IMR-90 (cell line): Measurements from ENCODE around the gene NTRK2. TPM values are rescaled to one million over a fixed set of nuclear protein-coding genes. Genes with fewer than 3 reads are reported as not detected.

Experiments used
- ATAC-seq: fragments of 200-7000 bp; cut with Tn5 transposase; 2 replicates; pipeline ENCODE4 v1.9.1; 2020; ENCODE audit warnings: low read depth, mild to moderate bottlenecking, moderate library complexity
- BruUV-seq: library from RNA; stranded (reverse); fragments of 400-500 nt; replicated peaks from 2 replicates; lab custom pipeline; 2021; lab: Mats Ljungman, UMichigan
- CTCF ChIA-PET: fragments of 300-600 bp; formaldehyde crosslinking; extraction: SDS; loops from one replicate; lab custom pipeline; 2021; ENCODE audit warnings: antibody characterized with exemption; lab: Yijun Ruan, JAX
- POLR2A ChIA-PET: fragments of 300-600 bp; sonication (Branson Sonifier 250); formaldehyde crosslinking; loops from one replicate; lab custom pipeline; 2022; ENCODE audit warnings: antibody characterized with exemption; ENCODE audit not compliant: unreplicated experiment; lab: Charles Lee
- DNase-seq: peaks from one replicate; pipeline ENCODE4 v3.0.0; 2013
- H2AFZ ChIP-seq: replicated peaks from 2 replicates; pipeline ENCODE3; 2013; ENCODE audit warnings: low read length, mild to moderate bottlenecking; ENCODE audit not compliant: poor library complexity
- H2AK5ac ChIP-seq: 2 replicates; pipeline ENCODE4 v1.6.1; 2013; ENCODE audit warnings: low read depth, low read length, inconsistent platforms
- H2AK9ac ChIP-seq: replicated peaks from 2 replicates; pipeline ENCODE3; 2013; ENCODE audit warnings: mild to moderate bottlenecking, low read depth, low read length, moderate library complexity; ENCODE audit not compliant: poor library complexity
- H2BK120ac ChIP-seq: 2 replicates; pipeline ENCODE4 v1.6.1; 2013; ENCODE audit warnings: low read depth, low read length, inconsistent platforms
- H2BK15ac ChIP-seq: 3 replicates; pipeline ENCODE4 v1.6.1; 2013; ENCODE audit warnings: low read depth, low read length, inconsistent platforms
- H2BK20ac ChIP-seq: 2 replicates; pipeline ENCODE4 v1.6.1; 2013; ENCODE audit warnings: low read depth, mild to moderate bottlenecking, inconsistent platforms, low read length, moderate library complexity
- H2BK5ac ChIP-seq: 2 replicates; pipeline ENCODE4 v1.6.1; 2013; ENCODE audit warnings: mild to moderate bottlenecking, low read depth, low read length, inconsistent platforms; ENCODE audit not compliant: poor library complexity, severe bottlenecking
- H3K14ac ChIP-seq: replicated peaks from 2 replicates; pipeline ENCODE4 v1.6.1; 2013; ENCODE audit warnings: low read depth, low read length, inconsistent platforms
- H3K18ac ChIP-seq: 2 replicates; pipeline ENCODE4 v1.6.1; 2013; ENCODE audit warnings: low read depth, low read length, control low read depth
- H3K23ac ChIP-seq: 2 replicates; pipeline ENCODE4 v1.6.1; 2013; ENCODE audit warnings: low read depth, low read length, inconsistent platforms
- H3K27ac ChIP-seq: 2 replicates; pipeline ENCODE4 v1.5.1; 2013; ENCODE audit warnings: mild to moderate bottlenecking, control low read depth, low read length; ENCODE audit not compliant: insufficient read depth
- H3K27me3 ChIP-seq: 2 replicates; pipeline ENCODE4 v1.6.1; 2013; ENCODE audit warnings: low read length; ENCODE audit not compliant: control insufficient read depth, insufficient read depth
- H3K36me3 ChIP-seq: 2 replicates; pipeline ENCODE4 v1.6.1; 2013; ENCODE audit warnings: low read length, mixed read lengths; ENCODE audit not compliant: control insufficient read depth, insufficient read depth
- H3K4ac ChIP-seq: 2 replicates; pipeline ENCODE4 v1.6.1; 2013; ENCODE audit warnings: low read depth, low read length, inconsistent platforms
- H3K4me1 ChIP-seq: 2 replicates; pipeline ENCODE4 v1.6.1; 2013; ENCODE audit warnings: low read length, mixed read lengths; ENCODE audit not compliant: control insufficient read depth, insufficient read depth
- H3K4me2 ChIP-seq: 2 replicates; pipeline ENCODE4 v1.6.1; 2013; ENCODE audit warnings: low read depth, mild to moderate bottlenecking, control low read depth, low read length, moderate library complexity
- H3K4me3 ChIP-seq: 2 replicates; pipeline ENCODE4 v1.5.1; 2013; ENCODE audit warnings: low read depth, mild to moderate bottlenecking, control low read depth, low read length, moderate library complexity; ENCODE audit not compliant: insufficient read depth
- H3K56ac ChIP-seq: 2 replicates; pipeline ENCODE4 v1.6.1; 2013; ENCODE audit warnings: low read length, inconsistent platforms; ENCODE audit not compliant: insufficient read depth; ENCODE audit errors: extremely low read depth
- H3K79me1 ChIP-seq, 2 experiments: 2 replicates each; pipeline ENCODE4 v1.6.1; 2013; ENCODE audit warnings: low read length in 2 of 2, inconsistent platforms in 1 of 2, low read depth in 1 of 2
- H3K9ac ChIP-seq: 2 replicates; pipeline ENCODE4 v1.6.1; 2013; ENCODE audit warnings: low read depth, low read length, control low read depth
- H3K9me1 ChIP-seq: 2 replicates; pipeline ENCODE4 v1.6.1; 2013; ENCODE audit warnings: low read length, inconsistent platforms; ENCODE audit not compliant: insufficient read depth
- H3K9me3 ChIP-seq: 2 replicates; pipeline ENCODE4 v1.6.1; 2013; ENCODE audit warnings: low read length; ENCODE audit not compliant: control insufficient read depth, insufficient read depth
- H4K20me1 ChIP-seq: 2 replicates; pipeline ENCODE4 v1.6.1; 2013; ENCODE audit warnings: low read length, inconsistent platforms; ENCODE audit not compliant: insufficient read depth
- H4K5ac ChIP-seq: 2 replicates; pipeline ENCODE4 v1.6.1; 2013; ENCODE audit warnings: mild to moderate bottlenecking, low read depth, low read length, control low read depth
- H4K8ac ChIP-seq, 2 experiments: 2 replicates each; pipeline ENCODE4 v1.6.1; 2013; ENCODE audit warnings: low read depth in 2 of 2, low read length in 2 of 2, control low read depth in 1 of 2, inconsistent platforms in 1 of 2
- H4K91ac ChIP-seq: 2 replicates; pipeline ENCODE4 v1.6.1; 2013; ENCODE audit warnings: low read depth, low read length, inconsistent platforms; ENCODE audit not compliant: insufficient read depth
- CEBPB ChIP-seq: IDR thresholded peaks from 2 replicates; pipeline ENCODE4 v1.6.1; 2012; ENCODE audit warnings: low read depth, low read length, improper control_type of control experiment
- NFE2L2 ChIP-seq: fragments of 150-350 bp; IDR thresholded peaks from 2 replicates; pipeline ENCODE4 v1.6.1; 2016; ENCODE audit warnings: low read depth, mild to moderate bottlenecking, low read length
- RAD21 ChIP-seq: IDR thresholded peaks from 2 replicates; pipeline ENCODE4 v1.6.1; 2012; ENCODE audit warnings: low read length, improper control_type of control experiment
- RFX5 ChIP-seq: IDR thresholded peaks from 2 replicates; pipeline ENCODE4 v1.8.0; 2012; ENCODE audit warnings: low read depth, mild to moderate bottlenecking, low read length, moderate library complexity
- WGBS, 2 experiments: methylation state at CpG; one replicate each; pipeline versions ENCODE4 v1.1.5 to v1.1.7; 2013; ENCODE audit warnings: missing lambda C conversion rate in 2 of 2; ENCODE audit not compliant: insufficient read length in 1 of 2; ENCODE audit errors: extremely low coverage in 2 of 2; 5-methylcytosine and 5-hydroxymethylcytosine counted together
- dilution Hi-C: fragments of 300-500 bp; cut with HindIII; formaldehyde crosslinking; loops from one replicate; pipeline ENCODE4 v1.14.3; 2018; ENCODE audit warnings: low sequenced_read_pairs; ENCODE audit not compliant: unreplicated experiment
- in situ Hi-C: fragments of 300-500 bp; cut with MboI; formaldehyde crosslinking; loops from 3 replicates; pipeline ENCODE4 v1.14.3; 2019; ENCODE audit warnings: low sequenced_read_pairs, inconsistent platforms, mixed read lengths
- intact Hi-C: fragments of 100-400 bp; cut with micrococcal nuclease; formaldehyde crosslinking; loops from 2 replicates; pipeline ENCODE4 v1.10.0; 2022
- polyA plus RNA-seq, 3 experiments: library from polyadenylated mRNA; depleted of rRNA; stranded (reverse); fragments of >200 nt; gene quantifications; 2 replicates each; pipeline ENCODE4 v1.2.3, GENCODE V29; 2012; ENCODE audit warnings: low replicate concordance in 1 of 3
- total RNA-seq: library from RNA; depleted of rRNA; stranded (reverse); fragments of >200 nt; gene quantifications from 2 replicates; pipeline ENCODE4 v1.2.3, GENCODE V29; 2012

NTRK2 gene
- total and polyA plus RNA-seq, 2 of the 4 experiments (the other 2 are of a cell fraction), result under 0.01 to 0.02 TPM

DNA sequence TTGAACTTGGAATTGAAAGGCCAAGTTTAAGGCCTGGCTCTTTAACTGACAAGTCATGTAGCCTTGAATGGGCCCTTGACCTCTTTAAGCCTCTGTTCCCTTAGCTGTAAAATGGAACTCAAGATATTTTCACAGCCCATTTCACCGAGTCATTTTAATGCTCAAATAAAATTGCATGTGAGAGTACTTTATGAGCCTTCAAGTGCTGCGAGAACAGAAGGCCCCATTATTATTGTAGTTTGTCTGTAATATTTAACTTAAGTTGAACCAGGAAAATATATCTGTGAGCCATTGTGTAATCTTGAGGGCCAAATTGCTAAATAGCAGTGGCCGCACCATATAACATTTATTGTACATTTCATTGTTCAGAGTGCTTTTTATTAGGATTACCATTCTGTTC lies 249.9 kb downstream of the NTRK2 start:
- H2BK20ac ChIP-seq, result no peak overlapping the region
- intact Hi-C loops, result no loop called here
- H2BK5ac ChIP-seq, result no peak overlapping the region
- H4K8ac ChIP-seq, result no peak overlapping the region
- in situ Hi-C loops, result no loop called here
- H3K23ac ChIP-seq, result no peak overlapping the region
- H3K4me2 ChIP-seq, result no peak overlapping the region
- H4K5ac ChIP-seq, result no peak overlapping the region
- H3K4me1 ChIP-seq, result no peaks in the 10 kb centered on the region
- H3K27me3 ChIP-seq, result no peaks in the 10 kb centered on the region
- H3K9ac ChIP-seq, result no peak overlapping the region
- TF ChIP-seq RFX5 (no peak), CEBPB (no peak), NFE2L2 (no peak), RAD21 (no peak)
- no CpG with 5 or more reads among the region's 3 CpGs for WGBS, 2 experiments
- ChIA-PET POLR2A (no interaction called here), CTCF (no interaction called here)
- H3K4ac ChIP-seq, result no peak overlapping the region
- H2AK5ac ChIP-seq, result no peak overlapping the region
- BruUV-seq, result no TSS peak
- no peaks in the 10 kb centered on the region for H3K9me1 ChIP-seq
- peaks cover 12% of the 10 kb centered on the region for H3K9me3 ChIP-seq
- no peak overlapping the region for H3K27ac ChIP-seq
- H3K36me3 ChIP-seq, result no peaks in the 10 kb centered on the region
- no peak overlapping the region for H2BK15ac ChIP-seq
- dilution Hi-C loops, result no loop called here
- H2AK9ac ChIP-seq, result no peak overlapping the region
- no peaks in the 10 kb centered on the region for H4K20me1 ChIP-seq
- ATAC-seq (no peak), DNase-seq (no peak)
- no peak overlapping the region for H3K56ac ChIP-seq
- no peak overlapping the region for H2AFZ ChIP-seq
- no peaks in the 10 kb centered on the region for H3K79me1 ChIP-seq
- no peak overlapping the region for H2BK120ac ChIP-seq
- H4K91ac ChIP-seq, result no peak overlapping the region
- H3K18ac ChIP-seq, result no peak overlapping the region
- H3K4me3 ChIP-seq, result no peak overlapping the region
- H3K14ac ChIP-seq, result no peak overlapping the region
